ENCODE measurements around the gene PTGDR. TPM values are rescaled to one million over a fixed set of nuclear protein-coding genes. Genes with fewer than 3 reads are reported as not detected.

PTGDR gene
- total RNA-seq, 3 donors from 2014 or later: 1.2 to 3.2 (median 1.3) TPM

DNA sequence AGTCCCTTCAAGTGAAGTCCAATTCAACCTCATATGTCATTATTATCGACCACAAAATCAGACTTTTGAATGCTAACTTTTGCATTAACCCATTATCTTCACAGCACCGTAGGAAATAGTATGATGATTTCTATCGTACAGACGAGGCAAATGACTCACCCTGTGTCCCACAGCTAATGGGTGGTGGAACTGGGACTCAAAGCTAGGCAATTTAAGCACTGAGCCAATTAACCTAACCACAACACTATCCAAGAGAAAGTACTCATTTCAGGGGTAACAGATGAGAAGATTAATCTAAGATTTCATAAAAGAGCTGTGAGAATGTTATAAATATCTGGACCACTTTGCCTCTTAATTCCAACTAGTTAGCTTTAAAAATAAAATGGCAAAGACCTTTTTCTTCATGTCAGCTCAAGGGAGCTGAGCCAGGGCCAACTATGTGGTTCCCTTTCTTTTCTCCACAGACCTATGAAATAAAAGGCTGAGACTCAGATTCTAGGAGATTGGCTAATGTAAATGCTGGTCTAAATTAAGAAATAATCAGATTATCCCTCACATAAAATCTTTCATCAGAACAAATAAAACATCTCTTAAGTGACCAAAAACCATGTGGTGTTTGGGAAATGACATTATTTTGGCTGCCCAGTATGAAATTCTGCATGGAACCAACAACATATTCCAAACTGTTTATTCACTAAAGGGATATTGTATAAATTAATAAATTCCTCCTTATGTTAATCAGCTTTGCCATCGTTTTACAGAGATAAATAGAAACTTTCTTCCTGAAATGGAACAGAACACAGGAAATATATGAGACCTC lies 51.5 kb downstream of the PTGDR start:
- Histone ChIP-seq H3K4me3 (no peak overlapping the region), H3K36me3 (no peaks in the 10 kb centered on the region), H3K27ac (no peak overlapping the region), H3K27me3 (no peaks in the 10 kb centered on the region), H3K9me3 (peaks cover 0 to 9% of the 10 kb centered on the region in 2 donors), H3K4me1 (no peaks in the 10 kb centered on the region)
- intact Hi-C loops (cut with DNase I; ENCODE audit: low total_unique reads): no loop called here
- TF ChIP-seq, protein P1, sequence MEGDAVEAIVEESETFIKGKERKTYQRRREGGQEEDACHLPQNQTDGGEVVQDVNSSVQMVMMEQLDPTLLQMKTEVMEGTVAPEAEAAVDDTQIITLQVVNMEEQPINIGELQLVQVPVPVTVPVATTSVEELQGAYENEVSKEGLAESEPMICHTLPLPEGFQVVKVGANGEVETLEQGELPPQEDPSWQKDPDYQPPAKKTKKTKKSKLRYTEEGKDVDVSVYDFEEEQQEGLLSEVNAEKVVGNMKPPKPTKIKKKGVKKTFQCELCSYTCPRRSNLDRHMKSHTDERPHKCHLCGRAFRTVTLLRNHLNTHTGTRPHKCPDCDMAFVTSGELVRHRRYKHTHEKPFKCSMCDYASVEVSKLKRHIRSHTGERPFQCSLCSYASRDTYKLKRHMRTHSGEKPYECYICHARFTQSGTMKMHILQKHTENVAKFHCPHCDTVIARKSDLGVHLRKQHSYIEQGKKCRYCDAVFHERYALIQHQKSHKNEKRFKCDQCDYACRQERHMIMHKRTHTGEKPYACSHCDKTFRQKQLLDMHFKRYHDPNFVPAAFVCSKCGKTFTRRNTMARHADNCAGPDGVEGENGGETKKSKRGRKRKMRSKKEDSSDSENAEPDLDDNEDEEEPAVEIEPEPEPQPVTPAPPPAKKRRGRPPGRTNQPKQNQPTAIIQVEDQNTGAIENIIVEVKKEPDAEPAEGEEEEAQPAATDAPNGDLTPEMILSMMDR (IDR thresholded peaks at IDR 0.05): no peak
- TF ChIP-seq POLR2AphosphoS5 (IDR thresholded peaks at IDR 0.05) (no peak), POLR2A (IDR thresholded peaks at IDR 0.05) (no peak)
- no peak for DNase-seq (ENCODE audit: low spot score in 2 of 2)

DNA sequence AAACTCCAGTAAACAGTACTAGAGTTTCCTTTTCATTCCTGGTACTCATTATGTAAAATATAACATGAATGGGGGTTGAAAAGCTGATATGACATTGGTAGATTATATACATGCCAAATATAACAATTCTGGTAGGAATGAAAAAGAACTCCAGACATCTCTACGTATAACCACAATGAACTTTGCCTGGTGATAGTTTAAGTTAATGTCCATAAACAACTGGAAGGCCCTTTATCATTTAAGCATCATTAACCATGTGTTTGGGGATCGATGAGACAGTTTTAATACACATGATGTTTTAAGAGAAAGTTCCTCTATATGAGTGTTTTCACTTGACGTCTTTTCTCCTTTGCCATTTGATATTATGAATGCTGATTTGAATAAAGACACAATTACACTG lies 52.4 kb downstream of the PTGDR start:
- intact Hi-C loops (cut with DNase I; ENCODE audit: low total_unique reads): no loop called here
- TF ChIP-seq POLR2AphosphoS5 (IDR thresholded peaks at IDR 0.05) (no peak), POLR2A (IDR thresholded peaks at IDR 0.05) (no peak)
- TF ChIP-seq, protein P1 (IDR thresholded peaks at IDR 0.05): no peak
- no peak for DNase-seq (ENCODE audit: low spot score in 2 of 2)
- Histone ChIP-seq H3K27ac (no peak overlapping the region), H3K4me3 (no peak overlapping the region), H3K36me3 (no peaks in the 10 kb centered on the region), H3K9me3 (peaks cover 0 to 9% of the 10 kb centered on the region in 2 donors), H3K27me3 (no peaks in the 10 kb centered on the region), H3K4me1 (no peaks in the 10 kb centered on the region)

DNA sequence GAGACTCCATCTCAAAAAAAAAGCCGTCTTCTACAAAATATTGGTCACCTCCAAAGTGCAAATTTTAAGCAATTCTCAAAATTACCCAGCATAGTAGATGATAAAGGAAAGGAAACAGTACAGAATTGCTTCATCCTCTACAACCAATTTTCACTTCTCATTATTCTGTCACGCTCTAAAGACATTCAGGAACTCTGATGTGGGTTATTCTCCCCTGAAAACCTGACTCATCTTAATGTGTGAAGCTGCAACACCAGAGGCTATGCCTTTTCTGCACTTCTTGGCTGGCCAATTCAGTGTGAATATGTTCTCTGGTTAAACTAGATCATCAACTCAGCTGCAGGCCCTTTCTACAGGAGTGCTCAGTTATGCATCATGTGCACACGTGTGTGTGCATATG lies 57.6 kb downstream of the PTGDR start:
- H3K27ac ChIP-seq: no peak overlapping the region
- no peaks in the 10 kb centered on the region for H3K27me3 ChIP-seq
- H3K36me3 ChIP-seq: no peaks in the 10 kb centered on the region
- H3K9me3 ChIP-seq: peaks cover 0 to 9% of the 10 kb centered on the region in 2 donors
- no peaks in the 10 kb centered on the region for H3K4me1 ChIP-seq
- intact Hi-C loops (cut with DNase I; ENCODE audit: low total_unique reads): no loop called here
- TF ChIP-seq POLR2AphosphoS5 (IDR thresholded peaks at IDR 0.05) (no peak), POLR2A (IDR thresholded peaks at IDR 0.05) (no peak)
- TF ChIP-seq, protein P1 (IDR thresholded peaks at IDR 0.05): no peak
- H3K4me3 ChIP-seq: no peak overlapping the region
- DNase-seq (ENCODE audit: low spot score in 2 of 2): no peak

DNA sequence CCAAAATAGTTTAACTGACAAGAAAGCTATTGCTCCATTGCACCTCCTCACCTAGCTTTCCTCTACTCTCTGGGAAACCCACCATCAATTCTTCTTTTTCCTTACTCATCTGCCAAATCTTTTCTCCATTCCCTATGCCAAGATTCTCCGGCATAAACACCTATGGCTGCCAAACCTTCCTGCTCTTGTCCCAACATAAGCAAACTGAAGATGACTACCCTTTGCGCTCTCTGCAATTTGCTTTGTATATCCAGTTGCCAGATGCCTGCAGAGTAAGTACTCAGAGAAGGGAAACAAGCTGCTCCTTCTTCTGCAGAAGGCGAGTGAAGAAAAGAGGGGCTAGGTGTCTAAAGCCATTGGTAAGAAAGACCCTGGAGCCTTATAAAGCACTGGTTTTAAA lies 58.1 kb downstream of the PTGDR start:
- peaks cover 0 to 9% of the 10 kb centered on the region in 2 donors for H3K9me3 ChIP-seq
- TF ChIP-seq POLR2AphosphoS5 (IDR thresholded peaks at IDR 0.05): no peak
- no peak for TF ChIP-seq POLR2A (IDR thresholded peaks at IDR 0.05)
- TF ChIP-seq, protein P1 (IDR thresholded peaks at IDR 0.05): no peak
- H3K4me3 ChIP-seq: no peak overlapping the region
- no peaks in the 10 kb centered on the region for H3K36me3 ChIP-seq
- H3K27ac ChIP-seq: no peak overlapping the region
- intact Hi-C loops (cut with DNase I; ENCODE audit: low total_unique reads): no loop called here
- H3K4me1 ChIP-seq: no peaks in the 10 kb centered on the region
- no peaks in the 10 kb centered on the region for H3K27me3 ChIP-seq
- DNase-seq (ENCODE audit: low spot score in 2 of 2): no peak

Other genes starting within 250 kb of the PTGDR start
- gene NID2, start 198.6 kb upstream of the PTGDR start, total RNA-seq: 10 to 100 TPM; 10.9 to 30.8 (median 14.2) TPM
- gene PTGER2, start 46.6 kb downstream of the PTGDR start, total RNA-seq: 1 to 10 TPM; 1.8 to 5.9 (median 4.9) TPM

Measured in breast epithelium (tissue), 4 donors.